NCI-H345 (cell line): ENCODE measurements around the gene RFC4.
"Not testable (repeated sequence)": the region's sequence is repeated elsewhere in the genome, so short reads cannot be mapped to it uniquely, and the experiment has no call there.

ENCODE experiments used
- DNase-seq: peaks from one replicate; lab custom pipeline; 2025; lab: John Stamatoyannopoulos, UW

The RFC4 gene

GRCh38 chr3:186825294-186825821, 19.1 kb upstream of the RFC4 start:
- DNase-seq = peak; percentile 52

- peak; percentile 88 for DNase-seq
Observed at GRCh38 chr3:186824430-186825139, 18.3 kb upstream of the RFC4 start.

- DNase-seq = no peak
Observed at GRCh38 chr3:186823386-186823785, 17.1 kb upstream of the RFC4 start.

- not testable (repeated sequence) for DNase-seq
Observed at GRCh38 chr3:186822388-186822759, 16.1 kb upstream of the RFC4 start.

- peak; percentile 49 for DNase-seq
Observed at GRCh38 chr3:186821429-186822387, 15.4 kb upstream of the RFC4 start.

- DNase-seq = no peak
Observed at GRCh38 chr3:186818956-186819355, 12.7 kb upstream of the RFC4 start.

- no peak for DNase-seq
Observed at GRCh38 chr3:186818516-186818915, 12.2 kb upstream of the RFC4 start.

GRCh38 chr3:186815435-186815834, 9.2 kb upstream of the RFC4 start:
- DNase-seq = no peak

GRCh38 chr3:186814100-186814499, 7.8 kb upstream of the RFC4 start:
- DNase-seq = no peak

GRCh38 chr3:186811313-186811712, 5.0 kb upstream of the RFC4 start:
- DNase-seq = not testable (repeated sequence)

GRCh38 chr3:186810336-186810996, 4.2 kb upstream of the RFC4 start:
- DNase-seq = no peak

- DNase-seq = no peak
Observed at GRCh38 chr3:186807231-186807630, 949 bp upstream of the RFC4 start.

GRCh38 chr3:186803447-186803846, 2.8 kb downstream of the RFC4 start:
- not testable (repeated sequence) for DNase-seq

GRCh38 chr3:186802701-186803100, 3.6 kb downstream of the RFC4 start:
- DNase-seq = no peak

GRCh38 chr3:186800285-186800684, 6.0 kb downstream of the RFC4 start:
- no peak for DNase-seq

- DNase-seq = no peak
Observed at GRCh38 chr3:186798239-186798874, 7.9 kb downstream of the RFC4 start.

GRCh38 chr3:186790261-186790981, 15.9 kb downstream of the RFC4 start:
- DNase-seq = no peak

GRCh38 chr3:186789554-186790260, 16.6 kb downstream of the RFC4 start:
- DNase-seq = no peak

GRCh38 chr3:186788482-186789370, 17.6 kb downstream of the RFC4 start:
- DNase-seq = no peak
